Fibroblast of skin of left biceps (primary cell): ENCODE data around the gene THRA.

Source experiments
- DNase-seq, 2 experiments: peaks; one replicate each; pipeline ENCODE4 v3.0.0-alpha.2; 2013; ENCODE audit warnings: low read depth in 2 of 2

Gene THRA, protein sequence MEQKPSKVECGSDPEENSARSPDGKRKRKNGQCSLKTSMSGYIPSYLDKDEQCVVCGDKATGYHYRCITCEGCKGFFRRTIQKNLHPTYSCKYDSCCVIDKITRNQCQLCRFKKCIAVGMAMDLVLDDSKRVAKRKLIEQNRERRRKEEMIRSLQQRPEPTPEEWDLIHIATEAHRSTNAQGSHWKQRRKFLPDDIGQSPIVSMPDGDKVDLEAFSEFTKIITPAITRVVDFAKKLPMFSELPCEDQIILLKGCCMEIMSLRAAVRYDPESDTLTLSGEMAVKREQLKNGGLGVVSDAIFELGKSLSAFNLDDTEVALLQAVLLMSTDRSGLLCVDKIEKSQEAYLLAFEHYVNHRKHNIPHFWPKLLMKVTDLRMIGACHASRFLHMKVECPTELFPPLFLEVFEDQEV

DNA sequence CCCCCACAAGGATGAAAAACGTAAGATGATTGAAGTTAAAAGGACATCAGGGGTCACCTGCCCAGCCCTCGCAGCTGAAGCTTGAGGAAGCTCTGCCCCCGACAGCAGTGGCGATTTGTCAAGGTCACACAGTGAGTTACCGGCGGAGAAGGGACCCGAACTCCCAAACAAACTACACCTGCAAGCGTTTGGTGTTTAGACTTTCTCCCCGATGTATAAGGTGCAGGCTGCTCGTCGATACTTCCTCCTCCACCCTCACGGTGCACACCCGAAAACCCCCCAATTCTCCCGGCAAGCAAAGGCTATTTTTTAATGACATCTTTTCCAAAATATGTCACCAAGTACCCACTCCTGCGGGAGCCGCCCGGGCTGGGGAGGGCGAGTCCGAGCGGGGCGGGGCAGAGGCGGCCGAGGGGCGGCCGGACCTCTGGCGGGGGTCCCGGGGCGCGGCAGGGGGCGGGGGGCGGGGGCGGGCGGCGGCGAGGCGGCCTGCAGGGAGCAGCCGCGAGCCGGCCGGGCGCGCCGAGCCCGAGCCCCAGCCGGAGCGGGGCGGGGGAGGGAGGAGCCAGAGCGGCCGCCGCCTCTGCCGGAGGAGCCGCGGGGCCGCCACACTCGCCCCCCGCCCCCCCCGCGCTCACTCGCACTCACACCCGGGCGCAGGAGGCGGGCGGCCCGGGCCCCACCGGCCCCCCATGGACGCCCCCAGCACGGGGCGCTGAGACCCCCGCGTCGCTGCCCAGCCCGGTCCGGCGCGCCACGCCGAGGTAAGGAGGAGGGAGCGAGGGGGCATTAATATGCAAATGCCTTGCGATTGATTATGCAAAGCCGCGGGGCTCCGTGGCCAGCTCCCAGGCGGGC is at the start of gene THRA:
Gene THRA (plus strand): TSS at position 637 of the 858 bp plus-strand sequence. CDS start 11,524 bp downstream, outside the sequence.
- no peak for DNase-seq

DNA sequence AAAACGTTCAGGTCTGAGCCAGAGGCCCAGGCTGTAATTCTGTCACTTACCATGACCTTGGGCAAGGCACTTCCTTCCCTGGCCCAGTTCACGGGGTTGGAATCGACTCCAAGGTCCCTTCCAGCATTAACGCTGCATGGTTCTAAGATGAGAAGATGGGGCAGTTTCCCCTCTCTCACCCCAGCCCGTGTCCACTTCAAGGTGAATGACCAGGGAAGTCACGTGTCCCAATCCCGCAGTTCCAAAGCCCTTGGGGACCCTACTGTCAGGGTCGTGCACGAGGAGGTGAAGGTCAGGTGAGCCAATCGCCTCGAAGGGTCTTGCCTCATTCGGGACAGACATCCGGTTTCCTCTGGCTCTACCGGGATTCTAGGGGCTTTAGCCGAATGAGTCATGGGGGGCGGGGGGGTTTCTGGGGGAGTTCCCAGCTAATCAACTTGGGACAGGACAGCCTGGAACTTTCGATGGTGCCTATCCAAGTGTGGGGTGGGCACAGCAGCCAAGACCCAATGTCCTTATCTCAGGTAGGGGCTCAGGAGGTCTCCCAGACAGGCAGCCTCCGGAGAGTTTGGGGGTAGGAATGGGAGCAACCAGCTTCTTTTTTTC is 48.3 kb upstream of the THRA start:
- DNase-seq = no peak

- DNase-seq = no peak
Observed at GRCh38 chr17:40015005-40015997, 47.5 kb upstream of the THRA start, which contains the start of gene CSF3. TSS of gene CSF3 (plus strand) at chr17:40015440. CDS start at chr17:40015475, 35 bp downstream.

DNA sequence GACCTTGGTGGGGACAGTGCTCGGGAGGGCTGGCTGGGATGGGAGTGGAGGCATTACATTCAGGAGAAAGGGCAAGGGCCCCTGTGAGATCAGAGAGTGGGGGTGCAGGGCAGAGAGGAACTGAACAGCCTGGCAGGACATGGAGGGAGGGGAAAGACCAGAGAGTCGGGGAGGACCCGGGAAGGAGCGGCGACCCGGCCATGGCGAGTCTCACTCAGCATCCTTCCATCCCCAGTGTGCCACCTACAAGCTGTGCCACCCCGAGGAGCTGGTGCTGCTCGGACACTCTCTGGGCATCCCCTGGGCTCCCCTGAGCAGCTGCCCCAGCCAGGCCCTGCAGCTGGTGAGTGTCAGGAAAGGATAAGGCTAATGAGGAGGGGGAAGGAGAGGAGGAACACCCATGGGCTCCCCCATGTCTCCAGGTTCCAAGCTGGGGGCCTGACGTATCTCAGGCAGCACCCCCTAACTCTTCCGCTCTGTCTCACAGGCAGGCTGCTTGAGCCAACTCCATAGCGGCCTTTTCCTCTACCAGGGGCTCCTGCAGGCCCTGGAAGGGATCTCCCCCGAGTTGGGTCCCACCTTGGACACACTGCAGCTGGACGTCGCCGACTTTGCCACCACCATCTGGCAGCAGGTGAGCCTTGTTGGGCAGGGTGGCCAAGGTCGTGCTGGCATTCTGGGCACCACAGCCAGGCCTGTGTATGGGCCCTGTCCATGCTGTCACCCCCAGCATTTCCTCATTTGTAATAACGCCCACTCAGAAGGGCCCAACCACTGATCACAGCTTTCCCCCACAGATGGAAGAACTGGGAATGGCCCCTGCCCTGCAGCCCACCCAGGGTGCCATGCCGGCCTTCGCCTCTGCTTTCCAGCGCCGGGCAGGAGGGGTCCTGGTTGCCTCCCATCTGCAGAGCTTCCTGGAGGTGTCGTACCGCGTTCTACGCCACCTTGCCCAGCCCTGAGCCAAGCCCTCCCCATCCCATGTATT is 46.5 kb upstream of the THRA start:
- no peak for DNase-seq

- DNase-seq = no peak
Observed at GRCh38 chr17:40017422-40018080, 45.2 kb upstream of the THRA start.

DNA sequence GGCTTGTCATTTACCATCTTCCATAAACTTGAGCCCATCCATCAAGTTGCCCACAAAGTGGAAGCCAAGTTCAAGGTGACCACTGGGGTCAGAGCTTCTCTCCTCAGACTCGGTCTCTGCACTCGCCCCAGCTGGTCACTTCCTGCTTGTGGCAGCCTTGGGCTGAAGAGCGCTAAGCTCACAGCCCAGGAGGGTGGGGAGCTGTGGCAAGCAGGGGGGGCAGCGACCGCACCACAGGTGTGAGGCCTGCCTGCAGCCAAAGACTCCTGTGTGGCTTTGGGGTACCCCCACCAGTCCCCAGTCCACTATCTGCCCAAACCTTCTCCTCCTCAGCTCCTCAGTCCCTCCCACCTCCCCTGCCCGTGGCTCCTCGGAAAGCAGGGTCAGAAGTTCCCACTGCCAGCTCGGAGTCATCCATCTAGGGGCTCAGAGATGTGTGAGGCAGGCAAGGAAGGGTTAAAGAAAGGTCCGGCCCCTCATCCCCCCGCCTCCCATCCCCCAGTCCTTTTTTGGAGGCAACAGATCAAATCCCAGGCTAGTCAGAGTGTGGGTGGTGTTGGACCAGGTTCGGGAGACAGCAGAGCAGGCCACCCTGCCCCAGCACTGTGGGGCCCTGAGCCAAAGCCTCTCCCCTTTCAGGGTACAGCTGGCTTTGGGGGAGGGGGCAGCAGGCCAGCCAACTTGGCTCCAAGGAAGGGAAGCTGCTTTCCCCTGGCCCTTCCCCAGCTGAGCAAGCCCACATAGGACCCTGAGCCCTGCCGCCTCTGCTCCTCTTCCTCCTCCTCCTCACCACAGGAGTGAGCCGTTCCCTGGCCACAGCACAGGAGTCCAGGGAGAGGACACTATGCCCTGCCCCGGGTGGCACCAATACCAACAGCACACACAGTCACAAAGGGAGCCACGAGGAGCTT is 44.3 kb upstream of the THRA start:
- DNase-seq = no peak

- DNase-seq = no peak
Observed at GRCh38 chr17:40019140-40019991, 43.4 kb upstream of the THRA start.

- DNase-seq = no peak
Observed at GRCh38 chr17:40020146-40020545, 42.6 kb upstream of the THRA start.

GRCh38 chr17:40021451-40021971 is 41.3 kb upstream of the THRA start:
- DNase-seq = no peak

DNA sequence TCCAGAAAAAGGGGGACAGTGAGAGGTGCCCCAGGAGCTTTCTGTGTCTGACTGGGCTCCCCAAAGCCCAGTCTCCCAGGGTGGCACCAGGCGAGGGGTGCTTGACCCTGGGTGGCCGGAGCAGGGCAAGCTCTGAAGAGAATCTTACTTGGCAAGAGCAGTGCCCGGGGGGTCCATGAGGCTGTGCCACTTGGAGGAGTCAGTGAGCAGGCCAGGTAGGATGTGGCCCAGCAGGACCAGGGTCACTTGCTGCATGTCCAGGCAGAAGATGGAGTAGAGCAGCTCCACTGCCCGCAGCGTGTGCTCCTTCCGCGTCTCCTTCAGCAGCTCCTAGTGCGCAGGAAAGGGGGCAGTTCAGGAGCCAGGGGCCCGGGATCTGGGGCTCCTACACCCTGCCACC is 40.3 kb upstream of the THRA start:
- DNase-seq = no peak

GRCh38 chr17:40022961-40023541 is 39.7 kb upstream of the THRA start:
- DNase-seq = no peak

GRCh38 chr17:40023590-40024292 is 39.0 kb upstream of the THRA start:
- no peak for DNase-seq

GRCh38 chr17:40024901-40025300 is 37.9 kb upstream of the THRA start:
- DNase-seq = no peak

DNA sequence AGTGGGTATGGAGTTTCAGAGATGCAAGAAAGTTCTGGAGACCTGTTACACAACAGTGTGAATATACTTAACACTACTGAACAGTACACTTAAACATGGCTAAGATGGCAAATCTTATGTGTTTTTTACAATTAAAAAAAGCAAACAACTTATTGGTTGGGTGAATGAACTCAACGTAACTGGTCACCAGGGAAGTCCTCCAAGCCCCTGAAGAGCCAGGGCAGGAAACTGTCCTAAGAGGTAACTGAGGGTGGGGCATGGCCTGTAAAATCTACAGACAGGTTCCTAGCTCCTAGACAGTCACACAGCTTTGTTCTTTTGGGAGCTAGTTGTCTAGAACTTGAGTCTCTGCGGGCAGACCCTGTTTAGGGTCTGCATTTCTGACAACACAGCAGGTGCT is 37.2 kb upstream of the THRA start:
- no peak for DNase-seq

DNA sequence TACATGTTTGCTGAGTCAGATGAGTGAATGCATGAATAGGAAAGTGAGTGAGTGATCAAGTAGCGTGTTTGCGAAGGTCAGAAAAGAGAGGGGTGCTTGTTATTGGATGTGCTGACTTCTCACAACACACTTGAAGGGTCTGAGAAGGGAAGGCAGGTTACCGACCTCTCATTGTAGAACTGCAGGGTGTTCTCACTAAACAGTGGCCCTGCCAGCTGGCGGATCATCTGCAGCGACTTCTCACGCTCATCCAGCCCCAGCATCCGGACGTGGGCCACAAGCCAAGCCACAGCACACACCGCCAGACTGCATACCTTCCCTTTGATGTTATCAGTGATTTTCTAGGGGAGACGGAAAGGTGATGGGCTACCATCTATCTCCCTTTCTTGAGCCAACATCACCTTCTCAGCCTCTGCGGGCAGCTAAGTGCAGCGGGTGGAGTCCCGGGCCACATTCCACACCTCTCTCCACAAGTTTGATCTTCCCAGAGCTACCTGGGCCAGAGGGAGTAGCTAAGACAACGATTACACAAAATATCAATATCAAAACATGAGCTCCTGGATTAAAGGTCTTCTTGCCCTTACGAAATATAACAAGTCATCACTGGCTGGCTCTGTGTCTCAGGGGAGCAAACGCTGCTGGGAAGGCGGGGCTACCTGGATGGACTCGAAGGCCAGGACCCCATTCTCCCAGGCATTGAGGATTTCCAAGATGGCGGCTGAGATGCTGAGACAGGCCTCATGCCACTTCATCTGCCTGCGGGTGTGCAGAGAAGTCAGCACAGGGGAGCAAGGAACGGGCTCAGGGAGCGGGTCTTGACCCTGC is 36.6 kb upstream of the THRA start:
- DNase-seq = no peak
